ENCODE data around the gene CPAMD8. TPM values are rescaled to one million over a fixed set of nuclear protein-coding genes. Genes with fewer than 3 reads are reported as not detected.

CPAMD8 gene
- total RNA-seq, 4 donors from 2014 or later, result 13.9 to 116 (median 24.2) TPM

DNA sequence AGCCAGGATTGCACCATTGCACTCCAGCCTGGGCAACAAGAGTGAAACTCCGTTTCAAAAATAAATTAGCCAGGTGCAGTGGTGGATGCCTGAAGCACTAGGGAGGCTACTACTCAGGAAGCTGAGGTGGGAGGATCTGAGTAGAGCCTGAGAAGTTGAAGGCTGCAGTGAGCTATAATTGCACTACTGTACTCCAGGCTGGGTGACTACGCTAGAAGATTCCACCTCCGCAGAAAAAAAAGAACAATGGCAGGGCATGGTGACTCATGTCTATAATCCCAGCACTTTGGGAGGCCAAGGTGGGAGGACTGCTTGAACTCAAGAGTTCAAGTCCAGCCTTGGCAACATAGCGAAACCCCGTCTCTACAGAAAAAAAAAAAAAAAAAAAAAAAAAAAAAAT, 28.1 kb upstream of the CPAMD8 start:
- TF ChIP-seq, protein P1, sequence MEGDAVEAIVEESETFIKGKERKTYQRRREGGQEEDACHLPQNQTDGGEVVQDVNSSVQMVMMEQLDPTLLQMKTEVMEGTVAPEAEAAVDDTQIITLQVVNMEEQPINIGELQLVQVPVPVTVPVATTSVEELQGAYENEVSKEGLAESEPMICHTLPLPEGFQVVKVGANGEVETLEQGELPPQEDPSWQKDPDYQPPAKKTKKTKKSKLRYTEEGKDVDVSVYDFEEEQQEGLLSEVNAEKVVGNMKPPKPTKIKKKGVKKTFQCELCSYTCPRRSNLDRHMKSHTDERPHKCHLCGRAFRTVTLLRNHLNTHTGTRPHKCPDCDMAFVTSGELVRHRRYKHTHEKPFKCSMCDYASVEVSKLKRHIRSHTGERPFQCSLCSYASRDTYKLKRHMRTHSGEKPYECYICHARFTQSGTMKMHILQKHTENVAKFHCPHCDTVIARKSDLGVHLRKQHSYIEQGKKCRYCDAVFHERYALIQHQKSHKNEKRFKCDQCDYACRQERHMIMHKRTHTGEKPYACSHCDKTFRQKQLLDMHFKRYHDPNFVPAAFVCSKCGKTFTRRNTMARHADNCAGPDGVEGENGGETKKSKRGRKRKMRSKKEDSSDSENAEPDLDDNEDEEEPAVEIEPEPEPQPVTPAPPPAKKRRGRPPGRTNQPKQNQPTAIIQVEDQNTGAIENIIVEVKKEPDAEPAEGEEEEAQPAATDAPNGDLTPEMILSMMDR (IDR thresholded peaks at IDR 0.05), result no peak
- no peak for TF ChIP-seq POLR2A (IDR thresholded peaks at IDR 0.05)
- Histone ChIP-seq H3K36me3 (peaks cover 16 to 27% of the 10 kb centered on the region in 2 donors), H3K4me3 (replicated peaks in 1 of 3) (no peak overlapping the region), H3K27me3 (no peaks in the 10 kb centered on the region), H3K4me1 (no peaks in the 10 kb centered on the region), H3K27ac (no peak overlapping the region), H3K9me3 (no peaks in the 10 kb centered on the region)
- 96 to 99% methylated on average over 5 of the region's 5 CpGs for WGBS, 2 donors
- intact Hi-C loops (cut with DNase I), result no loop called here
- DNase-seq, result no peak

DNA sequence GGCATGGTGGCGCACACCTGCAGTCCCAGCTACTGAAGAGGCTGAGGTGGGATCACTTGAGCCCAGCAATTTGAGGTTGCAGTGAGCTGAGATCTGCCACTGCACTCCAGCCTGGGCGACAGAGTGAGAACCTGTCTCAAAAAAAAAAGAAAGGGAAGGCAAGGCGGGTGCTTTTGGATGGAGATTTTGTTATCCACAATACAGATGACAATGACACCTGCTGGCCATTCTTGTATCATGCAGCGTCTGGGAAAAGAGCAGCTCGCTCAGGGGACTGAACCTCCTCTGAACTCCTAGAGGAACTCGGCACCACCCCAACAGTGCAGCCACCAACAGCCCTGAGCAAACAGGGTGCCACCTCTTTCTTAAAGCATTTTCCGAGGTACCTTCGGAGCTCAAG, 25.8 kb upstream of the CPAMD8 start:
- peak; percentile 16 to 33 for DNase-seq
- Histone ChIP-seq H3K27me3 (no peaks in the 10 kb centered on the region), H3K4me1 (no peaks in the 10 kb centered on the region), H3K27ac (no peak overlapping the region), H3K36me3 (peaks cover 0 to 9% of the 10 kb centered on the region in 2 donors), H3K9me3 (no peaks in the 10 kb centered on the region), H3K4me3 (replicated peaks in 1 of 3) (no peak overlapping the region)
- TF ChIP-seq, protein P1 (IDR thresholded peaks at IDR 0.05), result peak in 3 of 6 experiments; percentile 40 to 53 (median 48)
- no peak for TF ChIP-seq POLR2A (IDR thresholded peaks at IDR 0.05)
- WGBS, 2 donors, result 62 to 71% methylated on average over 8 of the region's 8 CpGs
- intact Hi-C loops (cut with DNase I), result no loop called here

DNA sequence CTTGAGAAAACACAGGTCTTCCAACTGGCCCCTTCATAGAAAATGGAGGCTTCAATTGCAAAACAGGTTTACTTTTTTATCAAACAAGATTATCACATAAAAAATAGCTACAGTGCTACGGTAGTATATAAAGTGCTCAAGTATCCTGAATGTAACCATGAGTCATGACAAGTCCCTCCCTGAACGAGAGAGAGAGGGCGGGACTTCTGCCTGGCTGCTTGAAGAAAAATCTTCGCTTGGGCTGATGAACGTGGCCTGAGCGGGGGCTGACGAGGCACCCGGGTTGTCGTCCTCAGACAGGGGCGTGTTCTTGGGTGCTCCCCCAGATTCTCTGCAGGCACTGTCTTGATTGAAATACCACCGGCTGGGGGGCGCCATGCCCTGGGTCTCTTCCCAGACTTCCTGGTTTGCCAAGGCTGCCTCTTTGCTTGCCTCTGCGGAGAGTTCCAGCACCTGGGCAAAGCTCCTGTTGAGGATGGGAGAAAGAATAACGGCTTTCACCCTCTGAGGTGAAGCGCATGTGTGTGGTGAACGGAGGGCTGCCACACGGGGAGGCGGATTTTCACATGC, 23.2 kb upstream of the CPAMD8 start:
- 81 to 82% methylated on average over 18 of the region's 18 CpGs for WGBS, 2 donors
- Histone ChIP-seq H3K4me1 (no peaks in the 10 kb centered on the region), H3K9me3 (no peaks in the 10 kb centered on the region), H3K27ac (peak overlapping the region in 1 of 3 donors; percentile 30), H3K36me3 (peaks cover 0 to 9% of the 10 kb centered on the region in 2 donors), H3K27me3 (no peaks in the 10 kb centered on the region), H3K4me3 (replicated peaks in 1 of 3) (no peak overlapping the region)
- no peak for DNase-seq
- TF ChIP-seq, protein P1 (IDR thresholded peaks at IDR 0.05), result no peak
- no peak for TF ChIP-seq POLR2A (IDR thresholded peaks at IDR 0.05)
- intact Hi-C loops (cut with DNase I), result loop anchor here (10.0 kb wide), 1 partner anchor 275 kb away; no protein-coding TSS in a partner anchor

DNA sequence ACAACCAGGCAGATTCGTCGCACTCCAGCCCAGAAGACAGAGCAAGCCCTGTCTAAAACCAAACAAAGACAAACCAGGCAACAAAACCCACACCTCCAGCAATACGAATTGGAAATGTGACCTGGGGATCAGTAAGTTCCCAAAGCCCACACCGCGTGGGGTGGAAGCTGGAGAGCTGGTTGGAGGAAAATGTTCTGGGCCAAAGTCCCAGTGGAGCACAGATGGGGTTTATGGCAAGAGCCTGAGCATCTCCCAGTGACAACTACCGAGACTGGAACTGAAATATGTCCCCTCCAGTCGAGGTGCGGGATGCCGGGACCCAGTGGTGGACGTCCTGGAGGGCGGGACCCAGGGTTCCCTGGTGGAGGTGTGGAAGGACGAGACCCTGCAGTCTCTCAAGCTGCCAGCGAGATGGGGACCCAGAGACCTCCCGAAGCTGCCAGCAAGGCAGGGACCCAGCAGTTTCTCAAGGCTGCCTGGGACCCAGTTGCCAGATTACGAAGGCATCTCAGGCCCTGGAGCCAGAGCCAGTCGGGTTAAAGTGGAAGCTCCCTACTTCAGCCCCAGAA, 22.4 kb upstream of the CPAMD8 start:
- DNase-seq, result no peak
- Histone ChIP-seq H3K4me3 (replicated peaks in 1 of 3) (no peak overlapping the region), H3K27ac (peak overlapping the region in 1 of 3 donors; percentile 10), H3K9me3 (no peaks in the 10 kb centered on the region), H3K4me1 (no peaks in the 10 kb centered on the region), H3K27me3 (no peaks in the 10 kb centered on the region), H3K36me3 (peaks cover 0 to 9% of the 10 kb centered on the region in 2 donors)
- TF ChIP-seq, protein P1 (IDR thresholded peaks at IDR 0.05), result no peak
- TF ChIP-seq POLR2A (IDR thresholded peaks at IDR 0.05), result no peak
- intact Hi-C loops (cut with DNase I), result loop anchor here (10.0 kb wide), 1 partner anchor 274 kb away; no protein-coding TSS in a partner anchor
- 85 to 96% methylated on average over 16 of the region's 16 CpGs for WGBS, 2 donors

DNA sequence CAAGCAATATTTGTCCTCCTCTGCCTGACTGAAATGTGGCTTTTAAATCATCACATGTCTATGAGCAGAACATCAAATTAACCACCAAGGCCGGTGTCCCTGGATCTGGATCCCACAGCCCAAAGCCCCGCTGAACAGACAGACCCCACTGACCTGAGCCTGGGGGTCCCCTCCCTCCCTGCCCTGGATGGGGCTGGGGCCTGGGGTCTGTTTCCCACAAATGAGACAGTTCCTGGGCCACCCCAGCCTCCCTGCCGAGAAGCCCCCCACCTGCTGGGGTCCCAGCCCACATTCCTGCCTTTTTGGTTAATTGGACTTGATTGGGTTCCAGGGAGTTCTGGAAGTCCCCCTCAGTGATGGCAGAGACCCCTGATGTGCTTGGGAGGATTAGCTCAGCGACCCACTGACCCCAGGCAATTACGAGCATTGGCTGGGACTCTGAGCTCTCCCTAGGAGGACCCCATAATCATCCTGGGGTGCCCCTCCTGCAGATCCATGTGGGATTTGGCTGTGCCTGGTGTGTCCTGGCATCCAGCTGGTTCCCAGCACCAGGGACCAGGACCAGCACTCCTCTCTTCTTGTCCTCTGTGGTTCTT, 19.4 kb upstream of the CPAMD8 start:
- H3K27me3 ChIP-seq, result no peaks in the 10 kb centered on the region
- DNase-seq, result no peak
- intact Hi-C loops (cut with DNase I), result loop anchor here (10.0 kb wide), 1 partner anchor 271 kb away; no protein-coding TSS in a partner anchor
- WGBS, 2 donors, result 70 to 94% methylated on average over 3 to 5 of the region's 5 CpGs
- no peak overlapping the region for H3K4me3 ChIP-seq (replicated peaks in 1 of 3)
- no peaks in the 10 kb centered on the region for H3K9me3 ChIP-seq
- no peak for TF ChIP-seq POLR2A (IDR thresholded peaks at IDR 0.05)
- TF ChIP-seq, protein P1 (IDR thresholded peaks at IDR 0.05), result no peak
- H3K36me3 ChIP-seq, result peaks cover 0 to 9% of the 10 kb centered on the region in 2 donors
- peaks cover 5 to 8% of the 10 kb centered on the region in 2 donors for H3K4me1 ChIP-seq
- H3K27ac ChIP-seq, result no peak overlapping the region
